HuH-7.5 (cell line): ENCODE measurements around the gene KCTD20.
"Not testable (repeated sequence)": the region's sequence is repeated elsewhere in the genome, so short reads cannot be mapped to it uniquely, and the experiment has no call there.

Source experiments
- DNase-seq: peaks from one replicate; pipeline ENCODE4 v3.0.0; 2011; ENCODE audit warnings: low spot score

KCTD20 gene

GRCh38 chr6:36444470-36444869 is 1.7 kb downstream of the KCTD20 start:
- DNase-seq = no peak

- DNase-seq = no peak
Observed at GRCh38 chr6:36445621-36446020, 2.8 kb downstream of the KCTD20 start.

GRCh38 chr6:36449173-36449572 is 6.4 kb downstream of the KCTD20 start:
- not testable (repeated sequence) for DNase-seq

- not testable (repeated sequence) for DNase-seq
Observed at GRCh38 chr6:36452897-36453296, 10.1 kb downstream of the KCTD20 start.

- DNase-seq = no peak
Observed at GRCh38 chr6:36455486-36456027, 12.8 kb downstream of the KCTD20 start.

GRCh38 chr6:36459501-36459900 is 16.7 kb downstream of the KCTD20 start:
- DNase-seq = no peak

- DNase-seq = no peak
Observed at GRCh38 chr6:36460916-36461315, 18.1 kb downstream of the KCTD20 start.

GRCh38 chr6:36461646-36462045 is 18.8 kb downstream of the KCTD20 start:
- no peak for DNase-seq

- DNase-seq = no peak
Observed at GRCh38 chr6:36463676-36464075, 20.9 kb downstream of the KCTD20 start.

GRCh38 chr6:36464233-36464632 is 21.4 kb downstream of the KCTD20 start:
- no peak for DNase-seq

GRCh38 chr6:36467625-36468024 is 24.8 kb downstream of the KCTD20 start:
- no peak for DNase-seq

GRCh38 chr6:36469148-36469661 is 26.4 kb downstream of the KCTD20 start:
- DNase-seq = no peak

GRCh38 chr6:36469946-36470345 is 27.1 kb downstream of the KCTD20 start:
- no peak for DNase-seq

- DNase-seq = no peak
Observed at GRCh38 chr6:36478051-36478526, 35.3 kb downstream of the KCTD20 start.

GRCh38 chr6:36479256-36479655 is 36.5 kb downstream of the KCTD20 start:
- no peak for DNase-seq

- not testable (repeated sequence) for DNase-seq
Observed at GRCh38 chr6:36483326-36483725, 40.5 kb downstream of the KCTD20 start.

- DNase-seq = no peak
Observed at GRCh38 chr6:36484736-36485135, 41.9 kb downstream of the KCTD20 start.

- no peak for DNase-seq
Observed at GRCh38 chr6:36487698-36488097, 44.9 kb downstream of the KCTD20 start.

GRCh38 chr6:36488221-36488620 is 45.4 kb downstream of the KCTD20 start:
- no peak for DNase-seq

GRCh38 chr6:36489426-36489825 is 46.6 kb downstream of the KCTD20 start:
- no peak for DNase-seq

- no peak for DNase-seq
Observed at GRCh38 chr6:36491378-36491965, 48.7 kb downstream of the KCTD20 start.

GRCh38 chr6:36492092-36492491 is 49.3 kb downstream of the KCTD20 start:
- no peak for DNase-seq

- no peak for DNase-seq
Observed at GRCh38 chr6:36492621-36493020, 49.8 kb downstream of the KCTD20 start.

GRCh38 chr6:36493319-36493718 is 50.5 kb downstream of the KCTD20 start:
- no peak for DNase-seq
